Measurements from ENCODE around the gene PPP1R12C.

GRCh38 chr19:55132453-55133129 lies 15.2 kb upstream of the PPP1R12C start:
- TF ChIP-seq CTCF (conservative IDR thresholded peaks at IDR 0.05) = no peak; the same call in 1 of the 2 replicates
- no peak for TF ChIP-seq ZFX (IDR thresholded peaks at IDR 0.05)
